ENCODE data around the gene PPP1R14C. TPM values are rescaled to one million over a fixed set of nuclear protein-coding genes. Genes with fewer than 3 reads are reported as not detected.

PPP1R14C gene
- total and polyA plus RNA-seq, 2 of the 13 experiments (the other 11 are each of a cell fraction or from before 2014, with no cell fraction given), result not detected

- Histone ChIP-seq H3K27me3 (ENCODE audit: control insufficient read depth in 1 of 2, insufficient read depth in 2 of 2, low read length in 2 of 2) (peaks cover 0 to 8% of the 10 kb centered on the region in 2 experiments; a peak in 3 of 5 replicates), H3K4me3 (replicated peaks in 1 of 3; ENCODE audit: insufficient read depth in 1 of 3, low read depth in 2 of 3, low read length in 3 of 3) (no peak overlapping the region), H4K20me1 (ENCODE audit: insufficient read depth, low read length) (no peaks in the 10 kb centered on the region; the same call in 1 of the 2 replicates), H3K9me3 (ENCODE audit: low read length) (no peaks in the 10 kb centered on the region), H3K9ac (ENCODE audit: insufficient read depth, low read depth, low read length) (no peak overlapping the region), H3K4me2 (ENCODE audit: low read depth, low read length) (no peak overlapping the region), H3K79me2 (ENCODE audit: insufficient read depth, low read length) (no peaks in the 10 kb centered on the region), H3K27ac (ENCODE audit: extremely low read length, insufficient read depth, low read length) (no peak overlapping the region), H2AFZ (ENCODE audit: low read length) (no peak overlapping the region), H3K4me1 (ENCODE audit: insufficient read depth, low read length) (no peaks in the 10 kb centered on the region), H3K36me3 (replicated peaks in 1 of 2; ENCODE audit: control insufficient read depth in 1 of 2, insufficient read depth in 2 of 2, low read length in 2 of 2) (no peaks in the 10 kb centered on the region)
- DNase-seq (ENCODE audit: low spot score) (no peak), ATAC-seq (no peak), FAIRE-seq (no peak)
- TF ChIP-seq HOXA9 (CRISPR knock-in tag; IDR thresholded peaks at IDR 0.05; ENCODE audit: borderline replicate concordance), result no peak
- TF ChIP-seq ZNF570 (CRISPR knock-in tag; IDR thresholded peaks at IDR 0.05; ENCODE audit: borderline replicate concordance), result no peak
- TF ChIP-seq, protein P1, sequence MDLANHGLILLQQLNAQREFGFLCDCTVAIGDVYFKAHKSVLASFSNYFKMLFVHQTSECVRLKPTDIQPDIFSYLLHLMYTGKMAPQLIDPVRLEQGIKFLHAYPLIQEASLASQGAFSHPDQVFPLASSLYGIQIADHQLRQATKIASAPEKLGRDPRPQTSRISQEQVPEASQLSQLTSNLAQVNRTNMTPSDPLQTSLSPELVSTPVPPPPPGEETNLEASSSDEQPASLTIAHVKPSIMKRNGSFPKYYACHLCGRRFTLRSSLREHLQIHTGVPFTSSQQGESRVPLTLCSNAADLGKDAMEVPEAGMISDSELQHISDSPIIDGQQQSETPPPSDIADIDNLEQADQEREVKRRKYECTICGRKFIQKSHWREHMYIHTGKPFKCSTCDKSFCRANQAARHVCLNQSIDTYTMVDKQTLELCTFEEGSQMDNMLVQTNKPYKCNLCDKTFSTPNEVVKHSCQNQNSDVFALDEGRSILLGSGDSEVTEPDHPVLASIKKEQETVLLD (CRISPR knock-in tag; IDR thresholded peaks at IDR 0.05; ENCODE audit: low read depth), result no peak
- TF ChIP-seq, protein P2, sequence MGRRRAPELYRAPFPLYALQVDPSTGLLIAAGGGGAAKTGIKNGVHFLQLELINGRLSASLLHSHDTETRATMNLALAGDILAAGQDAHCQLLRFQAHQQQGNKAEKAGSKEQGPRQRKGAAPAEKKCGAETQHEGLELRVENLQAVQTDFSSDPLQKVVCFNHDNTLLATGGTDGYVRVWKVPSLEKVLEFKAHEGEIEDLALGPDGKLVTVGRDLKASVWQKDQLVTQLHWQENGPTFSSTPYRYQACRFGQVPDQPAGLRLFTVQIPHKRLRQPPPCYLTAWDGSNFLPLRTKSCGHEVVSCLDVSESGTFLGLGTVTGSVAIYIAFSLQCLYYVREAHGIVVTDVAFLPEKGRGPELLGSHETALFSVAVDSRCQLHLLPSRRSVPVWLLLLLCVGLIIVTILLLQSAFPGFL (CRISPR knock-in tag; IDR thresholded peaks at IDR 0.05), result no peak
- TF ChIP-seq FOXA1 (IDR thresholded peaks at IDR 0.05), result no peak
- no peak for TF ChIP-seq FOXA1 (CRISPR knock-in tag; IDR thresholded peaks at IDR 0.05)
- BruUV-seq (replicated peaks), result no TSS peak
- CTCF ChIA-PET (ENCODE audit: low intra/inter-chr PET ratio, low total read pairs), result no interaction called here
- in situ Hi-C loops (cut with HindIII; ENCODE audit: extremely low pct_ligation_motif_present, low pct_unique_long_range_greater_than_20kb) (no loop called here), intact Hi-C loops (cut with micrococcal nuclease; ENCODE audit: unreplicated experiment) (no loop called here)
- 58% methylated on average over 6 of the region's 8 CpGs for WGBS (ENCODE audit: low lambda C conversion rate)
- POLR2A ChIA-PET, result no interaction called here
Measured at GRCh38 chr6:150202404-150202803, 59.6 kb downstream of the PPP1R14C start.

- in situ Hi-C loops (cut with HindIII; ENCODE audit: extremely low pct_ligation_motif_present, low pct_unique_long_range_greater_than_20kb) (no loop called here), intact Hi-C loops (cut with micrococcal nuclease; ENCODE audit: unreplicated experiment) (no loop called here)
- Histone ChIP-seq H3K9ac (ENCODE audit: insufficient read depth, low read depth, low read length) (no peak overlapping the region), H3K9me3 (ENCODE audit: low read length) (no peaks in the 10 kb centered on the region), H3K27me3 (ENCODE audit: control insufficient read depth in 1 of 2, insufficient read depth in 2 of 2, low read length in 2 of 2) (peaks cover 0 to 8% of the 10 kb centered on the region in 2 experiments; a peak in 3 of 5 replicates), H3K36me3 (replicated peaks in 1 of 2; ENCODE audit: control insufficient read depth in 1 of 2, insufficient read depth in 2 of 2, low read length in 2 of 2) (no peaks in the 10 kb centered on the region), H3K27ac (ENCODE audit: extremely low read length, insufficient read depth, low read length) (no peak overlapping the region), H3K4me2 (ENCODE audit: low read depth, low read length) (no peak overlapping the region), H2AFZ (ENCODE audit: low read length) (no peak overlapping the region), H3K4me3 (replicated peaks in 1 of 3; ENCODE audit: insufficient read depth in 1 of 3, low read depth in 2 of 3, low read length in 3 of 3) (no peak overlapping the region), H3K79me2 (ENCODE audit: insufficient read depth, low read length) (no peaks in the 10 kb centered on the region), H4K20me1 (ENCODE audit: insufficient read depth, low read length) (no peaks in the 10 kb centered on the region; the same call in 1 of the 2 replicates), H3K4me1 (ENCODE audit: insufficient read depth, low read length) (no peaks in the 10 kb centered on the region)
- ATAC-seq (no peak), FAIRE-seq (no peak), DNase-seq (ENCODE audit: low spot score) (no peak)
- ChIA-PET POLR2A (no interaction called here), CTCF (ENCODE audit: low intra/inter-chr PET ratio, low total read pairs) (no interaction called here)
- 55% methylated on average over 3 of the region's 3 CpGs for WGBS (ENCODE audit: low lambda C conversion rate)
- no TSS peak for BruUV-seq (replicated peaks)
- TF ChIP-seq ZNF770 (CRISPR knock-in tag; IDR thresholded peaks at IDR 0.05) (no peak), ZNF777 (CRISPR knock-in tag; IDR thresholded peaks at IDR 0.05) (no peak), SAFB2 (CRISPR knock-in tag; IDR thresholded peaks at IDR 0.05; ENCODE audit: borderline replicate concordance, low read depth) (no peak), E2F5 (CRISPR knock-in tag; conservative IDR thresholded peaks at IDR 0.05) (no peak), ATF7 (IDR thresholded peaks at IDR 0.05) (no peak), ATF7 (CRISPR knock-in tag; IDR thresholded peaks at IDR 0.05) (no peak), ZNF674 (CRISPR knock-in tag; IDR thresholded peaks at IDR 0.05; ENCODE audit: low read depth) (no peak), SMC3 (IDR thresholded peaks at IDR 0.05; ENCODE audit: low read length) (no peak)
Measured at GRCh38 chr6:150202934-150203333, 60.1 kb downstream of the PPP1R14C start.

Data from HepG2 (cell line).